Gastrocnemius medialis (tissue), 4 donors: ENCODE data around the gene PCDHGA8. TPM values are rescaled to one million over a fixed set of nuclear protein-coding genes. Genes with fewer than 3 reads are reported as not detected.
"Not testable (repeated sequence)": the region's sequence is repeated elsewhere in the genome, so short reads cannot be mapped to it uniquely, and the experiment has no call there.

Experiments used
- ATAC-seq, 2 donors: fragments of 150-250 bp; one replicate each; pipeline ENCODE4 v1.9.1; 2016
- DNase-seq, 2 donors: peaks; one replicate each; pipeline ENCODE4 v3.0.0-alpha.2; 2019
- H3K27ac ChIP-seq, 4 donors: fragments of 200-600 bp; sonication (generic); 1 replicate in 1 of 4; 2 replicates in 3 of 4; pipeline ENCODE4 v1.5.1; 2016 to 2018; ENCODE audit warnings: mild to moderate bottlenecking in 2 of 4, moderate library complexity in 1 of 4
- H3K27me3 ChIP-seq, 3 donors: fragments of 200-600 bp; sonication (generic) in 2 of 3; 1 replicate in 1 of 3; 2 replicates in 2 of 3; pipeline versions ENCODE4 v1.5.1 to v1.6.0; 2016 to 2019; ENCODE audit warnings: mild to moderate bottlenecking in 1 of 3, moderate library complexity in 1 of 3
- H3K36me3 ChIP-seq, 2 donors: fragments of 200-600 bp; sonication (generic) in 1 of 2; one replicate each; pipeline ENCODE4 v1.5.1; 2017 to 2018
- H3K4me1 ChIP-seq, 2 donors: fragments of 200-600 bp; sonication (generic) in 1 of 2; one replicate each; pipeline ENCODE4 v1.5.1; 2016 to 2017; ENCODE audit warnings: mild to moderate bottlenecking in 2 of 2
- H3K4me3 ChIP-seq, 4 donors: fragments of 200-600 bp; sonication (generic) in 3 of 4; 1 replicate in 1 of 4; 2 replicates in 3 of 4; pipeline ENCODE4 v1.5.1; 2016 to 2019; ENCODE audit warnings: mild to moderate bottlenecking in 2 of 4
- H3K9me3 ChIP-seq, 3 donors: fragments of 200-600 bp; sonication (generic) in 2 of 3; 1 replicate in 1 of 3; 2 replicates in 2 of 3; pipeline ENCODE4 v1.5.1; 2016 to 2019
- CTCF ChIP-seq, 5 experiments: fragments of 450-650 bp in 3 of 5; fragments of 200-600 bp in 2 of 5; sonication (generic) in 2 of 5; IDR thresholded peaks in 4 of 5; conservative IDR thresholded peaks in 1 of 5; 1 replicate in 4 of 5; 2 replicates in 1 of 5; pipeline ENCODE4 v1.5.1; 2016 to 2019; ENCODE audit warnings: antibody characterized with exemption in 5 of 5, mild to moderate bottlenecking in 3 of 5, moderate library complexity in 3 of 5
- POLR2A ChIP-seq, 2 donors: fragments of 450-650 bp; IDR thresholded peaks; one replicate each; pipeline ENCODE4 v1.6.1; 2017; ENCODE audit warnings: antibody characterized with exemption in 2 of 2, mild to moderate bottlenecking in 2 of 2, moderate library complexity in 2 of 2
- in situ Hi-C, 4 donors: fragments of 200-750 bp; cut with MboI; loops; one replicate each; pipeline versions ENCODE4 v1.15.0 to v1.8.0; 2017; ENCODE audit warnings: low sequenced_read_pairs in 4 of 4
- intact Hi-C: fragments of 100-400 bp; cut with DNase I; formaldehyde crosslinking; loops from one replicate; pipeline ENCODE4 v1.15.1; 2023; ENCODE audit warnings: low total_unique reads
- total RNA-seq, 4 donors: library from RNA; depleted of rRNA; stranded (reverse); fragments of >200 nt; gene quantifications; one replicate each; pipeline versions ENCODE4 v1.1.0 to v1.2.3, GENCODE V29; 2016

The PCDHGA8 gene
- total RNA-seq, 4 donors from 2014 or later: 0.82 to 1.8 (median 1.2) TPM

GRCh38 chr5:141397756-141398551 is 5.5 kb downstream of the PCDHGA8 start, which contains the start of gene PCDHGB5:
PCDHGB5 (plus strand) TSS chr5:141397947; CDS start chr5:141398128, 181 bp downstream.
- in situ Hi-C loops, H3K9me3 ChIP-seq, intact Hi-C loops, H3K36me3 ChIP-seq: not testable (repeated sequence)
- H3K4me1 ChIP-seq: peaks cover 9 to 13% of the 10 kb centered on the region in 2 donors
- ATAC-seq (peak; percentile 82 to 86), DNase-seq (peak in 1 of 2 donors; percentile 41)
- TF ChIP-seq POLR2A (IDR thresholded peaks at IDR 0.05) (peak in 1 of 2 donors; percentile 39), CTCF (IDR thresholded peaks at IDR 0.05 in 4 of 5, conservative IDR thresholded peaks at IDR 0.05 in 1 of 5) (peak; percentile 60 to 81 (median 66))
- H3K4me3 ChIP-seq: peak within 1 kb of the TSS; percentile 50 to 58 (median 52)
- peak within 1 kb of the TSS; percentile 59 to 71 (median 67) for H3K27ac ChIP-seq
- H3K27me3 ChIP-seq: peaks cover 0 to 11% (median 4%) of the 10 kb centered on the region in 3 donors

GRCh38 chr5:141398608-141399007 is 6.2 kb downstream of the PCDHGA8 start:
- H3K36me3 ChIP-seq: peaks cover 0 to 4% of the 10 kb centered on the region in 2 donors
- peaks cover 0 to 6% (median 0%) of the 10 kb centered on the region in 3 donors for H3K9me3 ChIP-seq
- in situ Hi-C loops (no loop called here), intact Hi-C loops (no loop called here)
- ATAC-seq (peak in 1 of 2 donors; percentile 35), DNase-seq (no peak)
- H3K27me3 ChIP-seq: peaks cover 0 to 11% (median 4%) of the 10 kb centered on the region in 3 donors
- peaks cover 11 to 17% of the 10 kb centered on the region in 2 donors for H3K4me1 ChIP-seq
- H3K27ac ChIP-seq: peak overlapping the region in 1 of 4 donors; percentile 15
- H3K4me3 ChIP-seq: peak overlapping the region; percentile 11 to 44 (median 32)
- TF ChIP-seq CTCF (IDR thresholded peaks at IDR 0.05 in 4 of 5, conservative IDR thresholded peaks at IDR 0.05 in 1 of 5) (peak in 2 of 5 experiments; percentile 14 to 38), POLR2A (IDR thresholded peaks at IDR 0.05) (no peak)

GRCh38 chr5:141399555-141400258 is 7.3 kb downstream of the PCDHGA8 start:
- intact Hi-C loops: no loop called here
- in situ Hi-C loops: no loop called here

More at GRCh38 chr5:141399555-141400258, 7.3 kb downstream of the PCDHGA8 start:
- no peak for ATAC-seq
- no peak for TF ChIP-seq POLR2A (IDR thresholded peaks at IDR 0.05)
- no peak for TF ChIP-seq CTCF (IDR thresholded peaks at IDR 0.05 in 4 of 5, conservative IDR thresholded peaks at IDR 0.05 in 1 of 5)
- Histone ChIP-seq H3K36me3 (peaks cover 0 to 4% of the 10 kb centered on the region in 2 donors), H3K4me1 (peaks cover 11 to 17% of the 10 kb centered on the region in 2 donors), H3K9me3 (peaks cover 0 to 6% (median 0%) of the 10 kb centered on the region in 3 donors), H3K27ac (no peak overlapping the region), H3K27me3 (peaks cover 0 to 6% (median 4%) of the 10 kb centered on the region in 3 donors), H3K4me3 (peak overlapping the region in 2 of 4 donors; percentile 17 to 44)
- no peak for DNase-seq
